Measurements from ENCODE around the gene TRNAU1AP. TPM values are rescaled to one million over a fixed set of nuclear protein-coding genes. Genes with fewer than 3 reads are reported as not detected.

Gene TRNAU1AP
- total and polyA plus RNA-seq, 2 experiments from 2014 or later, result 17.4 to 19.1 TPM

Small RNA genes within 50 kb of the gene (small RNA-seq; reads per million reads assigned to genes)
- gene SNORA16A, result not detected
- not detected for gene SNORA44
- gene SNORA61, result not detected
- not detected for gene SNORA73A
- gene SNORA73B, result 51.3 reads per million, percentile 97 among the genes with 10 or more reads in this experiment
- gene SNORD99, result 53,150 reads per million, percentile 100 among the genes with 10 or more reads in this experiment

Other genes with a start within 250 kb of the TRNAU1AP start
- 17.1 and 26.0 TPM in 2 replicates for gene MED18, start 224.0 kb upstream of the TRNAU1AP start, total RNA-seq
- gene MED18, start 224.0 kb upstream of the TRNAU1AP start, polyA plus RNA-seq, result 13.2 and 14.7 TPM in 2 replicates
- gene PHACTR4, start 183.3 kb upstream of the TRNAU1AP start, total RNA-seq, result 18.5 and 21.5 TPM in 2 replicates
- gene PHACTR4, start 183.3 kb upstream of the TRNAU1AP start, polyA plus RNA-seq, result 19.1 and 22.1 TPM in 2 replicates
- 37.3 and 38.5 TPM in 2 replicates for gene RCC1, start 47.0 kb upstream of the TRNAU1AP start, total RNA-seq
- gene RCC1, start 47.0 kb upstream of the TRNAU1AP start, polyA plus RNA-seq, result 15.7 and 23.5 TPM in 2 replicates
- gene RAB42, start 39.2 kb downstream of the TRNAU1AP start, total RNA-seq, result 19.4 and 23.6 TPM in 2 replicates
- 8.6 and 10.3 TPM in 2 replicates for gene RAB42, start 39.2 kb downstream of the TRNAU1AP start, polyA plus RNA-seq
- 22.9 and 26.5 TPM in 2 replicates for gene TAF12, start 90.0 kb downstream of the TRNAU1AP start, total RNA-seq
- gene TAF12, start 90.0 kb downstream of the TRNAU1AP start, polyA plus RNA-seq, result 35.0 and 35.2 TPM in 2 replicates
- not detected in 2 replicates for gene RNU11, start 95.5 kb downstream of the TRNAU1AP start, total RNA-seq
- not detected in 2 replicates for gene RNU11, start 95.5 kb downstream of the TRNAU1AP start, polyA plus RNA-seq
- gene GMEB1, start 115.7 kb downstream of the TRNAU1AP start, total RNA-seq, result 9.2 and 10.6 TPM in 2 replicates
- gene GMEB1, start 115.7 kb downstream of the TRNAU1AP start, polyA plus RNA-seq, result 7.0 and 7.6 TPM in 2 replicates
- 71.9 and 87.3 TPM in 2 replicates for gene YTHDF2, start 183.9 kb downstream of the TRNAU1AP start, total RNA-seq
- 66.8 and 83.3 TPM in 2 replicates for gene YTHDF2, start 183.9 kb downstream of the TRNAU1AP start, polyA plus RNA-seq

Data from hepatocyte (in vitro differentiated cells).